K562 (cell line): Measurements from ENCODE around the gene EEF2. TPM values are rescaled to one million over a fixed set of nuclear protein-coding genes. Genes with fewer than 3 reads are reported as not detected.

Experiments
- ATAC-seq: fragments of 200-7000 bp; cut with Tn5 transposase; 3 replicates; pipeline ENCODE4 v1.9.1; 2020; ENCODE audit warnings: moderate library complexity
- BruUV-seq: library from RNA; stranded (reverse); fragments of 400-500 nt; replicated peaks from 2 replicates; lab custom pipeline; 2021; lab: Mats Ljungman, UMichigan
- CTCF ChIA-PET: fragments of 300-600 bp; formaldehyde crosslinking; extraction: SDS; loops from one replicate; lab custom pipeline; 2021; ENCODE audit warnings: low intra/inter-chr PET ratio; lab: Yijun Ruan, JAX
- POLR2A ChIA-PET: fragments of 300-600, 350-650 bp; sonication (Branson Sonifier 250); formaldehyde crosslinking; extraction: SDS; loops from one replicate; lab custom pipeline; 2021; ENCODE audit warnings: antibody characterized with exemption, inconsistent platforms; lab: Yijun Ruan, JAX
- DNase-seq, 4 experiments: peaks; one replicate each; pipeline versions ENCODE4 v3.0.0 to v3.0.0-alpha.2; 2011 to 2018; ENCODE audit warnings: low spot score in 3 of 4, mixed read lengths in 3 of 4; ENCODE audit errors: extremely low read depth in 1 of 4
- FAIRE-seq: peaks from 2 replicates; lab custom pipeline; 2011; peaks lifted over from hg19 to GRCh38; lab: Jason Lieb, UNC
- H2AFZ ChIP-seq: 2 replicates; pipeline ENCODE4 v1.6.0; 2011; ENCODE audit warnings: low read depth, low read length, control low read depth, inconsistent platforms
- H3K27ac ChIP-seq: fragments of 200-600 bp; 3 replicates; pipeline ENCODE4 v1.8.0; 2011; ENCODE audit warnings: low read depth, mild to moderate bottlenecking, control low read depth, inconsistent platforms, low read length, moderate library complexity, mixed read lengths; ENCODE audit errors: extremely low read depth
- H3K27me3 ChIP-seq, 2 experiments: fragments of 300-600 bp in 1 of 2; 2 replicates in 1 of 2; 3 replicates in 1 of 2; pipeline versions ENCODE4 v1.6.0 to v1.8.0; 2011; ENCODE audit warnings: inconsistent platforms in 2 of 2, low read length in 2 of 2, mild to moderate bottlenecking in 1 of 2, mixed read lengths in 1 of 2, moderate library complexity in 1 of 2; ENCODE audit not compliant: control insufficient read depth in 2 of 2, insufficient read depth in 2 of 2
- H3K36me3 ChIP-seq: fragments of 300-600 bp; 3 replicates; pipeline ENCODE4 v1.8.0; 2011; ENCODE audit warnings: mild to moderate bottlenecking, low read length, inconsistent platforms; ENCODE audit not compliant: control insufficient read depth, insufficient read depth
- H3K4me1 ChIP-seq, 2 experiments: fragments of 200-600 bp in 1 of 2; replicated peaks in 1 of 2; 2 replicates in 1 of 2; 3 replicates in 1 of 2; pipeline versions ENCODE4 v1.5.1 to v1.8.0; 2011; ENCODE audit warnings: inconsistent platforms in 2 of 2, low read length in 2 of 2, mild to moderate bottlenecking in 1 of 2, mixed read lengths in 1 of 2, moderate library complexity in 1 of 2; ENCODE audit not compliant: control insufficient read depth in 2 of 2, insufficient read depth in 2 of 2
- H3K4me2 ChIP-seq: 2 replicates; pipeline ENCODE4 v1.6.1; 2011; ENCODE audit warnings: low read length, control low read depth, inconsistent platforms, mixed read lengths; ENCODE audit not compliant: insufficient read depth
- H3K4me3 ChIP-seq: fragments of 200-600 bp; sonication (generic), shearing (Covaris generic); 2 replicates; pipeline ENCODE4 v1.5.1; 2016; ENCODE audit warnings: control low read depth, inconsistent platforms
- H3K79me2 ChIP-seq: fragments of 200-600 bp; 3 replicates; pipeline ENCODE4 v1.8.0; 2011; ENCODE audit warnings: low read length, inconsistent platforms; ENCODE audit not compliant: control insufficient read depth, insufficient read depth
- H3K9ac ChIP-seq, 2 experiments: 2 replicates each; pipeline versions ENCODE4 v1.6.0 to v1.6.1; 2011; ENCODE audit warnings: low read depth in 2 of 2, low read length in 2 of 2, control low read depth in 1 of 2, inconsistent platforms in 1 of 2, mild to moderate bottlenecking in 1 of 2, mixed read lengths in 1 of 2; ENCODE audit not compliant: insufficient read depth in 1 of 2
- H3K9me1 ChIP-seq: one replicate; pipeline ENCODE4 v1.6.0; 2011; ENCODE audit warnings: inconsistent platforms, mild to moderate bottlenecking, low read length, moderate library complexity; ENCODE audit not compliant: control insufficient read depth, insufficient read depth
- H3K9me3 ChIP-seq: replicated peaks from 2 replicates; pipeline ENCODE4 v1.5.1; 2011; ENCODE audit warnings: low read depth, low read length, inconsistent platforms; ENCODE audit not compliant: control insufficient read depth, insufficient read depth
- H4K20me1 ChIP-seq: replicated peaks from 2 replicates; pipeline ENCODE4 v1.6.1; 2011; ENCODE audit warnings: low read length, inconsistent platforms, mixed read lengths; ENCODE audit not compliant: control insufficient read depth, insufficient read depth
- GATAD2B ChIP-seq: fragments of 450-650 bp; IDR thresholded peaks from 2 replicates; pipeline ENCODE4 v1.6.1; 2017; ENCODE audit warnings: mild to moderate bottlenecking, borderline replicate concordance
- NELFE ChIP-seq: IDR thresholded peaks from 2 replicates; pipeline ENCODE4 v1.6.1; 2011; ENCODE audit warnings: mild to moderate bottlenecking; ENCODE audit not compliant: insufficient read depth, insufficient read length
- POLR2A ChIP-seq: fragments of 450-650 bp; conservative IDR thresholded peaks from 2 replicates; pipeline ENCODE4 v1.6.1; 2016
- RERE ChIP-seq: sonication (generic); formaldehyde crosslinking; IDR thresholded peaks from 2 replicates; pipeline ENCODE4 v1.8.0; 2023; ENCODE audit warnings: missing genetic modification reagents, mild to moderate bottlenecking, borderline replicate concordance
- SUPT5H ChIP-seq: fragments of 450-650 bp; IDR thresholded peaks from 2 replicates; pipeline ENCODE4 v1.6.1; 2016
- WGBS: fragments of 100-300 bp; shearing (Covaris generic); methylation state at CpG from one replicate; pipeline ENCODE4 v1.1.6; 2016; ENCODE audit warnings: low coverage, mixed read lengths; ENCODE audit not compliant: insufficient coverage; ENCODE audit errors: missing lambda C conversion rate; 5-methylcytosine and 5-hydroxymethylcytosine counted together
- in situ Hi-C: fragments of 300-500 bp; cut with MboI; formaldehyde crosslinking; loops from 4 replicates; pipeline ENCODE4 v1.15.0; 2018; ENCODE audit warnings: inconsistent platforms, mixed read lengths
- intact Hi-C: fragments of 100-400 bp; cut with micrococcal nuclease; formaldehyde crosslinking; loops from 2 replicates; pipeline ENCODE4 v1.14.2; 2022
- polyA plus RNA-seq, 8 experiments: library from polyadenylated mRNA; depleted of rRNA in 4 of 8; stranded (reverse) in 5 of 8; unstranded in 3 of 8; fragments of >200 nt; fragmentation: Nextera tagmentation in 2 of 8; fragmentation: Illumina TruSeq in 1 of 8; extraction: Ambion mirVana in 2 of 8; extraction: Trizol in 1 of 8; gene quantifications; 2 replicates each; pipeline versions ENCODE4 v1.2.1 to v1.2.3, GENCODE V29; 2011 to 2014; ENCODE audit warnings: inconsistent platforms in 1 of 8, missing spikeins in 1 of 8
- total RNA-seq, 7 experiments: library from RNA; depleted of rRNA in 6 of 7; stranded (reverse); fragments of >200 nt in 6 of 7; fragmentation: Illumina TruSeq in 2 of 7; extraction: Trizol in 2 of 7; gene quantifications; 2 replicates each; pipeline versions ENCODE4 v1.2.1 to v1.2.3, GENCODE V29; 2011 to 2021; ENCODE audit warnings: low replicate concordance in 1 of 7

EEF2 gene
- total and polyA plus RNA-seq, 9 of the 15 experiments (the other 6 are each of a cell fraction or from before 2014, with no cell fraction given), result 372 to 3,003 (median 1,453) TPM

GRCh38 chr19:3981373-3981735 is 3.9 kb downstream of the EEF2 start:
- peaks cover 88% of the 10 kb centered on the region for H3K36me3 ChIP-seq
- H3K4me2 ChIP-seq, result no peak overlapping the region
- H3K9ac ChIP-seq, result peak overlapping the region in 1 of 2 experiments; percentile 97; a peak in 2 of 4 replicates
- DNase-seq (no peak), FAIRE-seq (no peak), ATAC-seq (no peak)
- H3K4me3 ChIP-seq, result no peak overlapping the region
- WGBS, result 100% methylated on average over 10 of the region's 10 CpGs
- CTCF ChIA-PET, result no interaction called here
- peaks cover 31% of the 10 kb centered on the region for H3K9me1 ChIP-seq
- H3K79me2 ChIP-seq, result peaks cover 81% of the 10 kb centered on the region
- BruUV-seq, result no TSS peak
- in situ Hi-C loops (loop anchor here (5.0 kb wide), 1 partner anchor 221 kb away; no protein-coding TSS in a partner anchor), intact Hi-C loops (no loop called here)
- H3K27ac ChIP-seq, result no peak overlapping the region; the same call in 2 of the 3 replicates
- peaks cover 17 to 72% of the 10 kb centered on the region in 2 experiments; a peak in 4 of 5 replicates for H3K4me1 ChIP-seq
- H3K27me3 ChIP-seq, result no peaks in the 10 kb centered on the region
- peaks cover 84% of the 10 kb centered on the region for H4K20me1 ChIP-seq
- TF ChIP-seq POLR2A (peak; percentile 13; the same call in 1 of the 2 replicates), SUPT5H (0 out of 2 replicates have a peak, but pooled peaks have one; percentile 15), GATAD2B (no peak), RERE (CRISPR knock-in tag) (0 out of 2 replicates have a peak, but pooled peaks have one; percentile 18), NELFE (no peak)
- H2AFZ ChIP-seq, result no peak overlapping the region
- no peaks in the 10 kb centered on the region for H3K9me3 ChIP-seq
- POLR2A ChIA-PET, result interaction anchor here (1.0 to 9.7 kb wide), 2 partner anchors 12 to 64 kb away, joined by 3 to 215 read pairs; partner anchors contain the start of gene DAPK3
